IMR-90 (cell line): ENCODE data around the gene RAB3GAP2. TPM values are rescaled to one million over a fixed set of nuclear protein-coding genes. Genes with fewer than 3 reads are reported as not detected.

Source experiments
- ATAC-seq: fragments of 200-7000 bp; cut with Tn5 transposase; 2 replicates; pipeline ENCODE4 v1.9.1; 2020; ENCODE audit warnings: low read depth, mild to moderate bottlenecking, moderate library complexity
- BruUV-seq: library from RNA; stranded (reverse); fragments of 400-500 nt; replicated peaks from 2 replicates; lab custom pipeline; 2021; lab: Mats Ljungman, UMichigan
- CTCF ChIA-PET: fragments of 300-600 bp; formaldehyde crosslinking; extraction: SDS; loops from one replicate; lab custom pipeline; 2021; ENCODE audit warnings: antibody characterized with exemption; lab: Yijun Ruan, JAX
- POLR2A ChIA-PET: fragments of 300-600 bp; sonication (Branson Sonifier 250); formaldehyde crosslinking; loops from one replicate; lab custom pipeline; 2022; ENCODE audit warnings: antibody characterized with exemption; ENCODE audit not compliant: unreplicated experiment; lab: Charles Lee
- DNase-seq: peaks from one replicate; pipeline ENCODE4 v3.0.0; 2013
- H2AFZ ChIP-seq: replicated peaks from 2 replicates; pipeline ENCODE3; 2013; ENCODE audit warnings: low read length, mild to moderate bottlenecking; ENCODE audit not compliant: poor library complexity
- H2AK5ac ChIP-seq: 2 replicates; pipeline ENCODE4 v1.6.1; 2013; ENCODE audit warnings: low read depth, low read length, inconsistent platforms
- H2AK9ac ChIP-seq: replicated peaks from 2 replicates; pipeline ENCODE3; 2013; ENCODE audit warnings: mild to moderate bottlenecking, low read depth, low read length, moderate library complexity; ENCODE audit not compliant: poor library complexity
- H2BK120ac ChIP-seq: 2 replicates; pipeline ENCODE4 v1.6.1; 2013; ENCODE audit warnings: low read depth, low read length, inconsistent platforms
- H2BK15ac ChIP-seq: 3 replicates; pipeline ENCODE4 v1.6.1; 2013; ENCODE audit warnings: low read depth, low read length, inconsistent platforms
- H2BK20ac ChIP-seq: 2 replicates; pipeline ENCODE4 v1.6.1; 2013; ENCODE audit warnings: low read depth, mild to moderate bottlenecking, inconsistent platforms, low read length, moderate library complexity
- H2BK5ac ChIP-seq: 2 replicates; pipeline ENCODE4 v1.6.1; 2013; ENCODE audit warnings: mild to moderate bottlenecking, low read depth, low read length, inconsistent platforms; ENCODE audit not compliant: poor library complexity, severe bottlenecking
- H3K14ac ChIP-seq: replicated peaks from 2 replicates; pipeline ENCODE4 v1.6.1; 2013; ENCODE audit warnings: low read depth, low read length, inconsistent platforms
- H3K18ac ChIP-seq: 2 replicates; pipeline ENCODE4 v1.6.1; 2013; ENCODE audit warnings: low read depth, low read length, control low read depth
- H3K23ac ChIP-seq: 2 replicates; pipeline ENCODE4 v1.6.1; 2013; ENCODE audit warnings: low read depth, low read length, inconsistent platforms
- H3K27ac ChIP-seq: 2 replicates; pipeline ENCODE4 v1.5.1; 2013; ENCODE audit warnings: mild to moderate bottlenecking, control low read depth, low read length; ENCODE audit not compliant: insufficient read depth
- H3K27me3 ChIP-seq: 2 replicates; pipeline ENCODE4 v1.6.1; 2013; ENCODE audit warnings: low read length; ENCODE audit not compliant: control insufficient read depth, insufficient read depth
- H3K36me3 ChIP-seq: 2 replicates; pipeline ENCODE4 v1.6.1; 2013; ENCODE audit warnings: low read length, mixed read lengths; ENCODE audit not compliant: control insufficient read depth, insufficient read depth
- H3K4ac ChIP-seq: 2 replicates; pipeline ENCODE4 v1.6.1; 2013; ENCODE audit warnings: low read depth, low read length, inconsistent platforms
- H3K4me1 ChIP-seq: 2 replicates; pipeline ENCODE4 v1.6.1; 2013; ENCODE audit warnings: low read length, mixed read lengths; ENCODE audit not compliant: control insufficient read depth, insufficient read depth
- H3K4me2 ChIP-seq: 2 replicates; pipeline ENCODE4 v1.6.1; 2013; ENCODE audit warnings: low read depth, mild to moderate bottlenecking, control low read depth, low read length, moderate library complexity
- H3K4me3 ChIP-seq: 2 replicates; pipeline ENCODE4 v1.5.1; 2013; ENCODE audit warnings: low read depth, mild to moderate bottlenecking, control low read depth, low read length, moderate library complexity; ENCODE audit not compliant: insufficient read depth
- H3K56ac ChIP-seq: 2 replicates; pipeline ENCODE4 v1.6.1; 2013; ENCODE audit warnings: low read length, inconsistent platforms; ENCODE audit not compliant: insufficient read depth; ENCODE audit errors: extremely low read depth
- H3K79me1 ChIP-seq, 2 experiments: 2 replicates each; pipeline ENCODE4 v1.6.1; 2013; ENCODE audit warnings: low read length in 2 of 2, inconsistent platforms in 1 of 2, low read depth in 1 of 2
- H3K9ac ChIP-seq: 2 replicates; pipeline ENCODE4 v1.6.1; 2013; ENCODE audit warnings: low read depth, low read length, control low read depth
- H3K9me1 ChIP-seq: 2 replicates; pipeline ENCODE4 v1.6.1; 2013; ENCODE audit warnings: low read length, inconsistent platforms; ENCODE audit not compliant: insufficient read depth
- H3K9me3 ChIP-seq: 2 replicates; pipeline ENCODE4 v1.6.1; 2013; ENCODE audit warnings: low read length; ENCODE audit not compliant: control insufficient read depth, insufficient read depth
- H4K20me1 ChIP-seq: 2 replicates; pipeline ENCODE4 v1.6.1; 2013; ENCODE audit warnings: low read length, inconsistent platforms; ENCODE audit not compliant: insufficient read depth
- H4K5ac ChIP-seq: 2 replicates; pipeline ENCODE4 v1.6.1; 2013; ENCODE audit warnings: mild to moderate bottlenecking, low read depth, low read length, control low read depth
- H4K8ac ChIP-seq, 2 experiments: 2 replicates each; pipeline ENCODE4 v1.6.1; 2013; ENCODE audit warnings: low read depth in 2 of 2, low read length in 2 of 2, control low read depth in 1 of 2, inconsistent platforms in 1 of 2
- H4K91ac ChIP-seq: 2 replicates; pipeline ENCODE4 v1.6.1; 2013; ENCODE audit warnings: low read depth, low read length, inconsistent platforms; ENCODE audit not compliant: insufficient read depth
- CTCF ChIP-seq: conservative IDR thresholded peaks from 2 replicates; pipeline ENCODE4 v1.5.1; 2012; ENCODE audit warnings: mild to moderate bottlenecking, low read depth, low read length, improper control_type of control experiment
- ELK1 ChIP-seq: fragments of 150-350 bp; IDR thresholded peaks from 2 replicates; pipeline ENCODE4 v1.6.1; 2016; ENCODE audit warnings: low read depth, mild to moderate bottlenecking, low read length, moderate library complexity, borderline replicate concordance
- MAZ ChIP-seq: IDR thresholded peaks from 2 replicates; pipeline ENCODE4 v1.6.1; 2012; ENCODE audit warnings: low read depth, mild to moderate bottlenecking, low read length, improper control_type of control experiment, moderate library complexity, borderline replicate concordance
- NFE2L2 ChIP-seq: fragments of 150-350 bp; IDR thresholded peaks from 2 replicates; pipeline ENCODE4 v1.6.1; 2016; ENCODE audit warnings: low read depth, mild to moderate bottlenecking, low read length
- POLR2A ChIP-seq: IDR thresholded peaks from 2 replicates; pipeline ENCODE4 v1.6.1; 2012; ENCODE audit warnings: mild to moderate bottlenecking, low read depth, low read length
- RAD21 ChIP-seq: IDR thresholded peaks from 2 replicates; pipeline ENCODE4 v1.6.1; 2012; ENCODE audit warnings: low read length, improper control_type of control experiment
- RCOR1 ChIP-seq: IDR thresholded peaks from 2 replicates; pipeline ENCODE4 v1.6.1; 2012; ENCODE audit warnings: mild to moderate bottlenecking, low read length, improper control_type of control experiment; ENCODE audit not compliant: insufficient replicate concordance
- USF2 ChIP-seq: fragments of 150-350 bp; IDR thresholded peaks from 2 replicates; pipeline ENCODE4 v1.6.1; 2017; ENCODE audit warnings: mild to moderate bottlenecking, antibody characterized with exemption, low read length, low read depth
- WGBS, 2 experiments: methylation state at CpG; one replicate each; pipeline versions ENCODE4 v1.1.5 to v1.1.7; 2013; ENCODE audit warnings: missing lambda C conversion rate in 2 of 2; ENCODE audit not compliant: insufficient read length in 1 of 2; ENCODE audit errors: extremely low coverage in 2 of 2; 5-methylcytosine and 5-hydroxymethylcytosine counted together
- dilution Hi-C: fragments of 300-500 bp; cut with HindIII; formaldehyde crosslinking; loops from one replicate; pipeline ENCODE4 v1.14.3; 2018; ENCODE audit warnings: low sequenced_read_pairs; ENCODE audit not compliant: unreplicated experiment
- in situ Hi-C: fragments of 300-500 bp; cut with MboI; formaldehyde crosslinking; loops from 3 replicates; pipeline ENCODE4 v1.14.3; 2019; ENCODE audit warnings: low sequenced_read_pairs, inconsistent platforms, mixed read lengths
- intact Hi-C: fragments of 100-400 bp; cut with micrococcal nuclease; formaldehyde crosslinking; loops from 2 replicates; pipeline ENCODE4 v1.10.0; 2022
- polyA plus RNA-seq, 3 experiments: library from polyadenylated mRNA; depleted of rRNA; stranded (reverse); fragments of >200 nt; gene quantifications; 2 replicates each; pipeline ENCODE4 v1.2.3, GENCODE V29; 2012; ENCODE audit warnings: low replicate concordance in 1 of 3
- total RNA-seq: library from RNA; depleted of rRNA; stranded (reverse); fragments of >200 nt; gene quantifications from 2 replicates; pipeline ENCODE4 v1.2.3, GENCODE V29; 2012

Gene RAB3GAP2
- total and polyA plus RNA-seq, 2 of the 4 experiments (the other 2 are of a cell fraction), result 12.3 to 37.8 TPM

DNA sequence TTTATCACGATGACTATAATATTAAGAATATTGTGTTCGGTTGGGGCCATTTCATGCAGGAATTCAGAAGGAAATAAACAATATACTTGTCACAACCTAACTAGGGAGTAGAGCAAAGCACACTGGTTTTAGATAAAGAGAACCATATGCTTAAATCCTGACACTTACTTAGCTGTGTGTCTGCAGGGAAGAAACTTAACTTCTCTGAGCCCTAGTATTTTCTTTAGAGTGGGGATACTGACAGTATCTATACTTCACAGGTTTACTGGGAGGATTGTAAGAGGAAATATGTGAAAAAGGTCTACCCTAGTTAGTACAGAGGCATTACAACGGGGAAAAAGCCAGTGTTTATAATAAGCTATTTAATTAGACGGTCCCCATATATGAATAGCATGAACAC lies 105.4 kb downstream of the RAB3GAP2 start:
- Histone ChIP-seq H3K9ac (no peak overlapping the region), H3K27me3 (no peaks in the 10 kb centered on the region), H3K4me2 (no peak overlapping the region), H2BK20ac (no peak overlapping the region), H3K79me1 (peaks cover 0 to 3% of the 10 kb centered on the region in 2 experiments; a peak in 1 of 4 replicates), H3K27ac (no peak overlapping the region), H3K23ac (no peak overlapping the region), H3K14ac (no peak overlapping the region), H2AK5ac (no peak overlapping the region), H2AK9ac (no peak overlapping the region), H3K4ac (no peak overlapping the region), H4K5ac (no peak overlapping the region), H2BK5ac (no peak overlapping the region), H4K20me1 (no peaks in the 10 kb centered on the region), H4K91ac (no peak overlapping the region), H3K9me3 (no peaks in the 10 kb centered on the region), H2AFZ (no peak overlapping the region), H4K8ac (no peak overlapping the region), H3K4me1 (no peaks in the 10 kb centered on the region), H3K9me1 (no peaks in the 10 kb centered on the region), H3K18ac (no peak overlapping the region), H3K36me3 (peaks cover 28% of the 10 kb centered on the region), H2BK15ac (no peak overlapping the region), H2BK120ac (no peak overlapping the region), H3K4me3 (no peak overlapping the region), H3K56ac (no peak overlapping the region)
- DNase-seq, result no peak
- TF ChIP-seq RCOR1 (no peak), POLR2A (no peak), MAZ (no peak), CTCF (no peak), NFE2L2 (no peak), USF2 (no peak), ELK1 (no peak), RAD21 (no peak)
- ChIA-PET CTCF (no interaction called here), POLR2A (no interaction called here)
- intact Hi-C loops (no loop called here), dilution Hi-C loops (no loop called here), in situ Hi-C loops (no loop called here)
- no peak for ATAC-seq
- no CpG with 5 or more reads among the region's 4 CpGs for WGBS, 2 experiments
- no TSS peak for BruUV-seq
